Prostate gland (tissue), 2 donors: Measurements from ENCODE around the gene KCND2. TPM values are rescaled to one million over a fixed set of nuclear protein-coding genes. Genes with fewer than 3 reads are reported as not detected.

ENCODE experiments used
- DNase-seq: peaks from one replicate; pipeline ENCODE4 v3.0.0-alpha.2; 2019; ENCODE audit warnings: low spot score
- H3K27ac ChIP-seq, 2 donors: fragments of 200-600 bp; sonication (generic); 2 replicates each; pipeline ENCODE4 v1.5.1; 2017 to 2019
- H3K27me3 ChIP-seq: fragments of 200-600 bp; sonication (generic); replicated peaks from 2 replicates; pipeline ENCODE4 v1.5.1; 2019; ENCODE audit not compliant: insufficient read depth
- H3K36me3 ChIP-seq, 2 donors: fragments of 200-600 bp; sonication (generic); 1 replicate in 1 of 2; 2 replicates in 1 of 2; pipeline versions ENCODE4 v1.5.1 to v1.8.1; 2017 to 2019
- H3K4me1 ChIP-seq: fragments of 200-600 bp; sonication (generic); replicated peaks from 2 replicates; pipeline ENCODE4 v1.5.1; 2019
- H3K4me3 ChIP-seq, 2 donors: fragments of 200-600 bp; sonication (generic); 2 replicates each; pipeline ENCODE4 v1.5.1; 2017 to 2019
- H3K9me3 ChIP-seq: fragments of 200-600 bp; sonication (generic); 2 replicates; pipeline ENCODE4 v1.5.1; 2017
- POLR2A ChIP-seq: fragments of 450-650 bp; IDR thresholded peaks from one replicate; pipeline ENCODE4 v1.6.1; 2016; ENCODE audit warnings: antibody characterized with exemption, mild to moderate bottlenecking
- POLR2AphosphoS5 ChIP-seq: sonication (generic); formaldehyde crosslinking; IDR thresholded peaks from one replicate; pipeline ENCODE4 v1.6.1; 2017; ENCODE audit warnings: antibody characterized with exemption
- WGBS: methylation state at CpG from one replicate; pipeline ENCODE4 v1.1.5; 2018; 5-methylcytosine and 5-hydroxymethylcytosine counted together
- intact Hi-C: fragments of 100-400 bp; cut with DNase I; formaldehyde crosslinking; loops from one replicate; pipeline ENCODE4 v1.14.2; 2022
- total RNA-seq, 2 donors: library from RNA; depleted of rRNA; stranded (reverse); fragments of >200 nt; gene quantifications; one replicate each; pipeline ENCODE4 v1.1.0, GENCODE V29; 2016
- TF ChIP-seq, protein P1 (sequence below), 4 experiments: fragments of 200-600 bp in 2 of 4; fragments of 450-650 bp in 2 of 4; sonication (generic) in 2 of 4; IDR thresholded peaks; 1 replicate in 3 of 4; 2 replicates in 1 of 4; pipeline ENCODE4 v1.5.1; 2016 to 2019; ENCODE audit warnings: antibody characterized with exemption in 4 of 4, mild to moderate bottlenecking in 2 of 4, moderate library complexity in 2 of 4

KCND2 gene
- total RNA-seq, 2 donors from 2014 or later, result 3.0 TPM; not detected in 1

DNA sequence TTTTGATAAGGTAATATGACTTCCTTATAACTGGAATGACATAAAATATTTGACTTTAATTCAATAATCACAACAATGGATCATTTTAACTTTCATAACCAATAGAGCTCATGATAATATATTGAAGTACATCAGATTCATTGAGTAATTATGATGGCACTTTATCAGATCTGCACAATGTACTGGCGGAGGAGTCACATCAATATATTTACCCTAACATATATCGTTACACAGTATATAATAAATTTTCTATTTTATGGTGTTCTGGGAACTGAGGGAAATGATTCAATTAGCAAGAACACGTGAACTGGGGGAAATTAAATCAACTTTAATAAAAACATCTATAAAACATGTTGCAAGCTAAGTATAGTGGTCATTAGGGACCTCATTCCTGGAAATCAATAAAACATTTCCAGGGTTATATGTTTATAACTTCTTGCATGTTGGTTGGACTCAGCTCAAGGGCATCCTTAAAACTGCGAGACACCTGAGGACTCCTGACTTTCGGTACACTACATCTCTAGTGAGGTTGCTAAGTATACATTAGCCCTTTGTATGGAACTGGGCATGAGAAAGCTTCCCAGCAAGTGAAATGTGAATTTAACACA, 254.0 kb downstream of the KCND2 start:
- WGBS, result 90% methylated on average over 5 of the region's 5 CpGs
- no peak for DNase-seq
- TF ChIP-seq POLR2A (no peak), POLR2AphosphoS5 (no peak)
- TF ChIP-seq, protein P1, sequence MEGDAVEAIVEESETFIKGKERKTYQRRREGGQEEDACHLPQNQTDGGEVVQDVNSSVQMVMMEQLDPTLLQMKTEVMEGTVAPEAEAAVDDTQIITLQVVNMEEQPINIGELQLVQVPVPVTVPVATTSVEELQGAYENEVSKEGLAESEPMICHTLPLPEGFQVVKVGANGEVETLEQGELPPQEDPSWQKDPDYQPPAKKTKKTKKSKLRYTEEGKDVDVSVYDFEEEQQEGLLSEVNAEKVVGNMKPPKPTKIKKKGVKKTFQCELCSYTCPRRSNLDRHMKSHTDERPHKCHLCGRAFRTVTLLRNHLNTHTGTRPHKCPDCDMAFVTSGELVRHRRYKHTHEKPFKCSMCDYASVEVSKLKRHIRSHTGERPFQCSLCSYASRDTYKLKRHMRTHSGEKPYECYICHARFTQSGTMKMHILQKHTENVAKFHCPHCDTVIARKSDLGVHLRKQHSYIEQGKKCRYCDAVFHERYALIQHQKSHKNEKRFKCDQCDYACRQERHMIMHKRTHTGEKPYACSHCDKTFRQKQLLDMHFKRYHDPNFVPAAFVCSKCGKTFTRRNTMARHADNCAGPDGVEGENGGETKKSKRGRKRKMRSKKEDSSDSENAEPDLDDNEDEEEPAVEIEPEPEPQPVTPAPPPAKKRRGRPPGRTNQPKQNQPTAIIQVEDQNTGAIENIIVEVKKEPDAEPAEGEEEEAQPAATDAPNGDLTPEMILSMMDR (IDR thresholded peaks at IDR 0.05), result no peak
- intact Hi-C loops, result no loop called here
- Histone ChIP-seq H3K27me3 (no peaks in the 10 kb centered on the region), H3K4me1 (no peaks in the 10 kb centered on the region), H3K4me3 (no peak overlapping the region), H3K36me3 (no peaks in the 10 kb centered on the region), H3K9me3 (no peaks in the 10 kb centered on the region), H3K27ac (no peak overlapping the region)

DNA sequence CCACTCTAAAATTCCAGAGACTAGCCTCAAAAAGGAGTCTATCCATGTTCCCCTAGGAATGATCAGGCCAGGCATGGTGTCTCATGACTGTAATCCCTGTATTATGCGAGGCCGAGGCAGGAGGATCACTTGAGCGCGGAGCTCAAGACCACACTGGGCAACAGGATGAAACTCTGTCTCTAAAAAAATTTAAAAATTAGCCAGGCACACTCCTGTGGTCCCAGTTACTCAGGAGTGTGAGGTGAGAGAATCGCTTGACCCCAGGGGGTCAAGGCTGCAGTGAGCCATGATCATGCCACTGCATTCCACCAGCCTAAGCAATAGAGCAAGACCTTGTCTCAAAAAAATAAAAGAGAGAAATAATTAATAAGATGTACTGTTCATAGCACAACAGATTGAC, 256.8 kb downstream of the KCND2 start:
- Histone ChIP-seq H3K4me1 (no peaks in the 10 kb centered on the region), H3K36me3 (no peaks in the 10 kb centered on the region), H3K27ac (no peak overlapping the region), H3K4me3 (no peak overlapping the region), H3K9me3 (no peaks in the 10 kb centered on the region), H3K27me3 (no peaks in the 10 kb centered on the region)
- 97% methylated on average over 5 of the region's 5 CpGs for WGBS
- DNase-seq, result no peak
- intact Hi-C loops, result no loop called here
- TF ChIP-seq POLR2AphosphoS5, result no peak

- 100% methylated on average over 1 of the region's 1 CpG for WGBS
- Histone ChIP-seq H3K4me3 (no peak overlapping the region), H3K27me3 (no peaks in the 10 kb centered on the region), H3K4me1 (no peaks in the 10 kb centered on the region), H3K27ac (no peak overlapping the region), H3K9me3 (no peaks in the 10 kb centered on the region), H3K36me3 (no peaks in the 10 kb centered on the region)
- TF ChIP-seq POLR2A, result no peak
- TF ChIP-seq, protein P1 (IDR thresholded peaks at IDR 0.05), result no peak
- no peak for TF ChIP-seq POLR2AphosphoS5
- intact Hi-C loops, result no loop called here
- DNase-seq, result no peak
Observed at GRCh38 chr7:120538335-120538734, 265.4 kb downstream of the KCND2 start.

- H3K9me3 ChIP-seq, result no peaks in the 10 kb centered on the region
- H3K4me1 ChIP-seq, result no peaks in the 10 kb centered on the region
- no peak overlapping the region for H3K27ac ChIP-seq
- TF ChIP-seq POLR2A (no peak), POLR2AphosphoS5 (no peak)
- TF ChIP-seq, protein P1 (IDR thresholded peaks at IDR 0.05), result no peak
- DNase-seq, result no peak
- 82% methylated on average over 5 of the region's 5 CpGs for WGBS
- H3K27me3 ChIP-seq, result no peaks in the 10 kb centered on the region
- H3K36me3 ChIP-seq, result no peaks in the 10 kb centered on the region
- intact Hi-C loops, result no loop called here
- H3K4me3 ChIP-seq, result no peak overlapping the region
Observed at GRCh38 chr7:120539321-120539720, 266.3 kb downstream of the KCND2 start.

DNA sequence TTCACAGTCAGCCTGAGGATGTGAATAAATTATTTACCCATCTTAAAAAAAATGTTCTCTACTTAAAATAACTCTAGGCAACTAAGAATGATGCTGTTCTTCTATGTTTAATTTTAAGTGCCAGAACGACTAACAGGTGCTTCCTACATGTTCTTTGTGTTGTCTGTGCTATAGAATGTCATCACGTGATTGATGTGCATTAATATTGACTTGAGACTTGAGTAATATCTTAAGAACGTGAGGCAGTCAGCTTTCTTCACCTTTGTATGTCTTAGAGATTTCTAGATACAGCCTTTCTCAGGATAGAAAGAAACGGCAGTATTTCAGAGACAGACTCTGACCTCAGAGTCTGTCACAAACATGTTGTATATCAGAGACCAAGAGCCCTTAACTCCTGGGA, 274.6 kb downstream of the KCND2 start:
- 16% methylated on average over 4 of the region's 4 CpGs for WGBS

More for the DNA sequence above, 274.6 kb downstream of the KCND2 start:
- DNase-seq, result no peak
- no peak overlapping the region for H3K27ac ChIP-seq
- H3K4me3 ChIP-seq, result no peak overlapping the region
- no peaks in the 10 kb centered on the region for H3K4me1 ChIP-seq
- TF ChIP-seq POLR2AphosphoS5 (no peak), POLR2A (no peak)
- TF ChIP-seq, protein P1 (IDR thresholded peaks at IDR 0.05), result no peak
- intact Hi-C loops, result no loop called here
- no peaks in the 10 kb centered on the region for H3K9me3 ChIP-seq
- no peaks in the 10 kb centered on the region for H3K36me3 ChIP-seq
- no peaks in the 10 kb centered on the region for H3K27me3 ChIP-seq
